ENCODE data around the gene SNX24. TPM values are rescaled to one million over a fixed set of nuclear protein-coding genes. Genes with fewer than 3 reads are reported as not detected.

Gene SNX24
- polyA plus RNA-seq, 12 donors: 10.5 to 26.1 (median 15.5) TPM; not detected in 1

GRCh38 chr5:123001808-123002207 is 156.4 kb downstream of the SNX24 start:
- no peak for DNase-seq

GRCh38 chr5:123007182-123007581 is 161.8 kb downstream of the SNX24 start:
- DNase-seq: no peak

GRCh38 chr5:123007754-123008153 is 162.3 kb downstream of the SNX24 start:
- DNase-seq: no peak

- no peak for DNase-seq
Observed at GRCh38 chr5:123012321-123012720, 166.9 kb downstream of the SNX24 start.

- no peak for DNase-seq
Observed at GRCh38 chr5:123014689-123015088, 169.3 kb downstream of the SNX24 start.

GRCh38 chr5:123028222-123028621 is 182.8 kb downstream of the SNX24 start:
- DNase-seq: no peak

- no peak for DNase-seq
Observed at GRCh38 chr5:123033157-123033671, 187.8 kb downstream of the SNX24 start.

- DNase-seq: peak; percentile 16
Observed at GRCh38 chr5:123035360-123035917, 190.0 kb downstream of the SNX24 start.

- peak; percentile 34 for DNase-seq
Observed at GRCh38 chr5:123035918-123036390, 190.5 kb downstream of the SNX24 start.

- DNase-seq: peak; percentile 85
Observed at GRCh38 chr5:123036391-123037103, 191.1 kb downstream of the SNX24 start, which contains the start of gene PPIC. PPIC (minus strand) TSS chr5:123036725; CDS start chr5:123036625, 100 bp downstream.

- DNase-seq: no peak
Observed at GRCh38 chr5:123037104-123037418, 191.6 kb downstream of the SNX24 start.

GRCh38 chr5:123039673-123040072 is 194.3 kb downstream of the SNX24 start:
- DNase-seq: no peak

GRCh38 chr5:123044926-123045617 is 199.7 kb downstream of the SNX24 start:
- DNase-seq: no peak

GRCh38 chr5:123046222-123046621 is 200.8 kb downstream of the SNX24 start:
- DNase-seq: no peak

- DNase-seq: no peak
Observed at GRCh38 chr5:123047706-123048105, 202.3 kb downstream of the SNX24 start.

- no peak for DNase-seq
Observed at GRCh38 chr5:123051206-123051605, 205.8 kb downstream of the SNX24 start.

Other genes with a start within 250 kb of the SNX24 start
- 10 to 100 TPM in 11 of 12 donors, not detected in 1; 44.6 to 81.2 (median 54.2) TPM for gene SNX2, start 70.5 kb upstream of the SNX24 start, polyA plus RNA-seq (ENCODE audit: insufficient read length in 12 of 12)
- gene PPIC, start 191.1 kb downstream of the SNX24 start, polyA plus RNA-seq (ENCODE audit: insufficient read length in 12 of 12): 10 to 100 TPM in 11 of 12 donors, not detected in 1; 26.2 to 51.7 (median 33.6) TPM
- gene PRDM6, start 243.6 kb downstream of the SNX24 start, polyA plus RNA-seq (ENCODE audit: insufficient read length in 12 of 12): 1 to 10 TPM in 5 of 12 donors, under 1 TPM in 6, not detected in 1; 0.38 to 5.3 (median 0.96) TPM